Endodermal cell (in vitro differentiated cells): ENCODE data around the gene DSCAML1. TPM values are rescaled to one million over a fixed set of nuclear protein-coding genes. Genes with fewer than 3 reads are reported as not detected.
A peak's percentile ranks its signal among the peaks of the same experiment; 100 is the strongest.
"Not testable (repeated sequence)": the region's sequence is repeated elsewhere in the genome, so short reads cannot be mapped to it uniquely, and the experiment has no call there.

Experiments
- DNase-seq: peaks from one replicate; pipeline ENCODE4 v3.0.0-alpha.2; 2017
- H3K27ac ChIP-seq: 2 replicates; pipeline ENCODE4 v1.5.1; 2013; ENCODE audit warnings: mild to moderate bottlenecking, low read depth, low read length, moderate library complexity
- H3K27me3 ChIP-seq: 2 replicates; pipeline ENCODE4 v1.6.1; 2013; ENCODE audit warnings: mild to moderate bottlenecking, low read length, moderate library complexity; ENCODE audit not compliant: insufficient read depth, control insufficient read depth, poor library complexity, severe bottlenecking
- H3K36me3 ChIP-seq: 2 replicates; pipeline ENCODE4 v1.7.0; 2013; ENCODE audit warnings: mild to moderate bottlenecking, low read length, moderate library complexity; ENCODE audit not compliant: control insufficient read depth, insufficient read depth
- H3K4me1 ChIP-seq: one replicate; pipeline ENCODE4 v1.7.0; 2013; ENCODE audit warnings: low read length; ENCODE audit not compliant: control insufficient read depth, insufficient read depth
- H3K4me3 ChIP-seq: 2 replicates; pipeline ENCODE4 v1.5.1; 2013; ENCODE audit warnings: mild to moderate bottlenecking, low read length, moderate library complexity
- H3K9ac ChIP-seq: 2 replicates; pipeline ENCODE4 v1.6.1; 2013; ENCODE audit warnings: mild to moderate bottlenecking, low read length, moderate library complexity; ENCODE audit not compliant: poor library complexity, severe bottlenecking; ENCODE audit errors: extremely low read depth
- H3K9me3 ChIP-seq: 2 replicates; pipeline ENCODE4 v1.6.1; 2013; ENCODE audit warnings: mild to moderate bottlenecking, low read length, moderate library complexity; ENCODE audit not compliant: control insufficient read depth
- H3K27ac Mint-ChIP-seq: 2 replicates; pipeline ENCODE4 v1.8.0; 2020; ENCODE audit warnings: mixed read lengths
- H3K27me3 Mint-ChIP-seq: 2 replicates; pipeline ENCODE4 v1.8.0; 2021; ENCODE audit warnings: mild to moderate bottlenecking, mixed read lengths; ENCODE audit not compliant: insufficient read depth
- H3K36me3 Mint-ChIP-seq: 2 replicates; pipeline ENCODE4 v1.8.0; 2020; ENCODE audit warnings: low read depth, mixed read lengths
- H3K4me1 Mint-ChIP-seq: 2 replicates; pipeline ENCODE4 v1.8.0; 2020; ENCODE audit warnings: mixed read lengths
- H3K4me3 Mint-ChIP-seq: 2 replicates; pipeline ENCODE4 v1.8.0; 2020; ENCODE audit warnings: mild to moderate bottlenecking, moderate library complexity, mixed read lengths
- H3K9me3 Mint-ChIP-seq: 2 replicates; pipeline ENCODE4 v1.8.0; 2020; ENCODE audit warnings: mild to moderate bottlenecking, mixed read lengths
- CTCF ChIP-seq: fragments of 200-600 bp; sonication (generic); conservative IDR thresholded peaks from 2 replicates; pipeline ENCODE4 v1.5.0; 2021; ENCODE audit warnings: antibody characterized with exemption, mild to moderate bottlenecking
- WGBS, 2 experiments: methylation state at CpG; one replicate each; pipeline versions ENCODE4 v1.1.5 to v1.1.7; 2013; ENCODE audit warnings: missing lambda C conversion rate in 2 of 2, mixed read lengths in 1 of 2; ENCODE audit not compliant: insufficient coverage in 1 of 2, insufficient read length in 1 of 2; 5-methylcytosine and 5-hydroxymethylcytosine counted together
- total RNA-seq, 2 donors: library from RNA; stranded (reverse); fragmentation: NEBNext Ultra II Directional in 1 of 2; extraction: Animal tissue kit (Norgen Biotek cat#: 25700) in 1 of 2; gene quantifications; 2 replicates in 1 of 2; 3 replicates in 1 of 2; pipeline ENCODE4 v1.2.1, GENCODE V29; 2021

DSCAML1 gene
- total RNA-seq, 2 donors from 2014 or later = 5.6 to 10.9 TPM

DNA sequence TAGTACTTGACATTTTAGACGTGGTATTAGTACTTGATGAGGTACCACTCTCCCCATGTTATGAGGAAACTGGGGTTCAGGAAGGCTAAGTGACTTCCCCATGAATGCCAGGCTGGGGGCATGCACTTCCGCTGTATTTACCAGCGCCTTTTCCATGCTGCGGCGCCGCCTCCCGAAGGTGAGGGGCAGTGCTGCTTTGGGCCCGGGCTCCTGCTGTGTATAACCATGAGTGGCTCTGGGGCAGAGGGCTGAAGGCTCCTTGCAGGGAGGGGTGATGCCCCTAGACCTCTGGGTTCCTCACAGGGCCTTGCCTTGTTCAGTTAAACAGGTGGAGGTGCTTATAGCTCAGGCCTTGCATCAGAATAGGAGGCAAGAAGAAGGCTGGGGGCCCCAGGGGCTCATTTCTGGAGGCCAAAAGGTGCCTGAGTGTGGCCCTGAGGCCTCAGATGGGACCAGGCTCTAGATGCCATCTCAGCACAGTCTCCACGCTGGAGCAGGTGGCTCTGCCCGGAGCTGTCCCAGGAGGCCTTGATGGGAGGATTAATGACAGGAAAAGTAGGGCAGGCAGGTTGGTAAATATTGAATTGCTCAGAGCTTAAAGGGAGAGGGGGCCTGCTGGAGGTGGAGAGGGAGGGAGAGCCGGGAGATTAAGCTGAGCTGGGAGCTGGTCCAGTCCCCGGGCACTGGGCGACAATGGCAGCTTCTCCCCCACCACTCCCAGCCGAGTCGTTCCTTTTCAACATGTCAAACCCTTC is 339.8 kb downstream of the DSCAML1 start:
- Mint-ChIP-seq H3K4me1 (peaks cover 2% of the 10 kb centered on the region), H3K27me3 (peaks cover 5% of the 10 kb centered on the region), H3K36me3 (no peaks in the 10 kb centered on the region), H3K27ac (no peak overlapping the region), H3K4me3 (no peak overlapping the region), H3K9me3 (peaks cover 12% of the 10 kb centered on the region)
- Histone ChIP-seq H3K4me1 (no peaks in the 10 kb centered on the region), H3K4me3 (no peak overlapping the region), H3K36me3 (no peaks in the 10 kb centered on the region), H3K27ac (no peak overlapping the region), H3K9me3 (peaks cover 9% of the 10 kb centered on the region), H3K9ac (no peak overlapping the region), H3K27me3 (no peaks in the 10 kb centered on the region)
- 90 to 96% methylated on average over 5 to 15 of the region's 15 CpGs for WGBS, 2 experiments
- DNase-seq = peak; percentile 41
- TF ChIP-seq CTCF = no peak

DNA sequence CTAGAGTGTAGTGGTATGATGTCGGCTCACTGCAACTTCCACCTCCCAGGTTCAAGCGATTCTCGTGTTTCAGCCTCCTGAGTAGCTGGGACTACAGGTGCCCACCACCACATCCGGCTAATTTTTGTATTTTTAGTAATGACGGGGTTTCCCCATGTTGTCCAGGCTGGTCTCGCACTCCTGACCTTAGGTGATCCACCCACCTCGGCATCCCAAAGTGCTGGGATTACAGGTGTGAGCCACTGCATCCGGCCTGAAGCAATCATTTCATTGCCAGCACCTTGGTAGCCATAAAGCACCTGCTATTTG is 340.3 kb downstream of the DSCAML1 start:
- DNase-seq = not testable (repeated sequence)

GRCh38 chr11:117456027-117456720 is 340.8 kb downstream of the DSCAML1 start:
- no peaks in the 10 kb centered on the region for H3K36me3 Mint-ChIP-seq
- no peak overlapping the region for H3K27ac Mint-ChIP-seq
- H3K4me1 Mint-ChIP-seq = peaks cover 2% of the 10 kb centered on the region
- Histone ChIP-seq H3K27me3 (no peaks in the 10 kb centered on the region), H3K27ac (no peak overlapping the region), H3K4me3 (no peak overlapping the region), H3K36me3 (no peaks in the 10 kb centered on the region), H3K9ac (no peak overlapping the region), H3K9me3 (peaks cover 9% of the 10 kb centered on the region), H3K4me1 (no peaks in the 10 kb centered on the region)
- 95 to 97% methylated on average over 5 to 7 of the region's 7 CpGs for WGBS, 2 experiments
- no peak overlapping the region for H3K4me3 Mint-ChIP-seq
- no peak for TF ChIP-seq CTCF
- peaks cover 12% of the 10 kb centered on the region for H3K9me3 Mint-ChIP-seq
- peaks cover 5% of the 10 kb centered on the region for H3K27me3 Mint-ChIP-seq
- DNase-seq = no peak

More for the DNA sequence above, 340.3 kb downstream of the DSCAML1 start:
- not testable (repeated sequence) for H3K4me3 ChIP-seq, H3K27ac Mint-ChIP-seq, H3K36me3 Mint-ChIP-seq, H3K36me3 ChIP-seq, H3K27ac ChIP-seq, H3K4me1 Mint-ChIP-seq, H3K27me3 ChIP-seq, H3K27me3 Mint-ChIP-seq, H3K9ac ChIP-seq, H3K9me3 ChIP-seq, H3K4me1 ChIP-seq, H3K4me3 Mint-ChIP-seq
- 92% methylated on average over 7 to 8 of the region's 8 CpGs for WGBS, 2 experiments
- H3K9me3 Mint-ChIP-seq = peaks cover 12% of the 10 kb centered on the region
